Measurements from ENCODE around the gene JPT1. TPM values are rescaled to one million over a fixed set of nuclear protein-coding genes. Genes with fewer than 3 reads are reported as not detected.
"Not testable (repeated sequence)": the region's sequence is repeated elsewhere in the genome, so short reads cannot be mapped to it uniquely, and the experiment has no call there.

The JPT1 gene
- total RNA-seq, 4 donors from 2014 or later, result 15.1 to 23.4 (median 17.7) TPM

- WGBS, 2 donors, result 84 to 87% methylated on average over 8 to 11 of the region's 11 CpGs
- no peak overlapping the region for H3K27ac ChIP-seq
- no peak overlapping the region for H3K4me3 ChIP-seq (replicated peaks in 1 of 3)
- no peaks in the 10 kb centered on the region for H3K4me1 ChIP-seq
- no peaks in the 10 kb centered on the region for H3K36me3 ChIP-seq
- H3K27me3 ChIP-seq, result no peaks in the 10 kb centered on the region
- no peak for DNase-seq
- no peaks in the 10 kb centered on the region for H3K9me3 ChIP-seq
- intact Hi-C loops (cut with DNase I), result no loop called here
- TF ChIP-seq POLR2A (IDR thresholded peaks at IDR 0.05) (no peak), CTCF (IDR thresholded peaks at IDR 0.05) (no peak)
Observed at GRCh38 chr17:75144816-75145512, 9.3 kb downstream of the JPT1 start.

- intact Hi-C loops (cut with DNase I), result no loop called here
- Histone ChIP-seq H3K4me1 (no peaks in the 10 kb centered on the region), H3K27ac (no peak overlapping the region), H3K36me3 (no peaks in the 10 kb centered on the region), H3K4me3 (replicated peaks in 1 of 3) (no peak overlapping the region), H3K9me3 (no peaks in the 10 kb centered on the region), H3K27me3 (no peaks in the 10 kb centered on the region)
- TF ChIP-seq POLR2A (IDR thresholded peaks at IDR 0.05) (no peak), CTCF (IDR thresholded peaks at IDR 0.05) (no peak)
- no peak for DNase-seq
- 83 to 84% methylated on average over 13 of the region's 13 CpGs for WGBS, 2 donors
Observed at GRCh38 chr17:75142236-75142971, 11.9 kb downstream of the JPT1 start.

GRCh38 chr17:75138519-75138918 is 15.8 kb downstream of the JPT1 start:
- Histone ChIP-seq H3K27ac (no peak overlapping the region), H3K4me1 (no peaks in the 10 kb centered on the region), H3K36me3 (no peaks in the 10 kb centered on the region), H3K9me3 (no peaks in the 10 kb centered on the region), H3K4me3 (replicated peaks in 1 of 3) (no peak overlapping the region), H3K27me3 (no peaks in the 10 kb centered on the region)
- WGBS, 2 donors, result 92 to 96% methylated on average over 5 of the region's 5 CpGs
- intact Hi-C loops (cut with DNase I), result no loop called here
- DNase-seq, result no peak
- no peak for TF ChIP-seq POLR2A (IDR thresholded peaks at IDR 0.05)
- TF ChIP-seq CTCF (IDR thresholded peaks at IDR 0.05), result no peak

- H3K9me3 ChIP-seq; H3K36me3 ChIP-seq; H3K27ac ChIP-seq; H3K27me3 ChIP-seq; DNase-seq; H3K4me3 ChIP-seq (replicated peaks in 1 of 3); intact Hi-C loops (cut with DNase I); H3K4me1 ChIP-seq: not testable (repeated sequence)
- 94% methylated on average over 9 of the region's 9 CpGs for WGBS, 2 donors
Observed at GRCh38 chr17:75137762-75138161, 16.6 kb downstream of the JPT1 start.

GRCh38 chr17:75135946-75136345 is 18.4 kb downstream of the JPT1 start:
- H3K9me3 ChIP-seq, result no peaks in the 10 kb centered on the region
- intact Hi-C loops (cut with DNase I), result no loop called here
- DNase-seq, result no peak

More at GRCh38 chr17:75135946-75136345, 18.4 kb downstream of the JPT1 start:
- 88 to 92% methylated on average over 8 of the region's 8 CpGs for WGBS, 2 donors
- Histone ChIP-seq H3K27me3 (no peaks in the 10 kb centered on the region), H3K4me1 (peaks cover 6 to 7% of the 10 kb centered on the region in 2 donors), H3K36me3 (no peaks in the 10 kb centered on the region), H3K4me3 (replicated peaks in 1 of 3) (no peak overlapping the region), H3K27ac (no peak overlapping the region)
- TF ChIP-seq CTCF (IDR thresholded peaks at IDR 0.05) (no peak), POLR2A (IDR thresholded peaks at IDR 0.05) (no peak)
